Panc1 (cell line): ENCODE data around the gene FGL2.

Experiments used
- POLR2AphosphoS5 ChIP-seq: IDR thresholded peaks from 2 replicates; pipeline ENCODE4 v1.6.1; 2012; ENCODE audit warnings: mild to moderate bottlenecking, low read depth, low read length, moderate library complexity
- SIN3A ChIP-seq: IDR thresholded peaks from 2 replicates; pipeline ENCODE4 v1.6.1; 2012; ENCODE audit warnings: low read depth, mild to moderate bottlenecking, low read length, moderate library complexity, borderline replicate concordance; ENCODE audit not compliant: insufficient read depth
- TCF7L2 ChIP-seq: IDR thresholded peaks from 2 replicates; pipeline ENCODE4 v1.6.1; 2011; ENCODE audit warnings: mild to moderate bottlenecking, low read depth, low read length, inconsistent platforms
- TF ChIP-seq, protein P1 (sequence below): fragments of 450-650 bp; IDR thresholded peaks from 2 replicates; pipeline ENCODE4 v1.5.1; 2017; ENCODE audit warnings: mild to moderate bottlenecking

DNA sequence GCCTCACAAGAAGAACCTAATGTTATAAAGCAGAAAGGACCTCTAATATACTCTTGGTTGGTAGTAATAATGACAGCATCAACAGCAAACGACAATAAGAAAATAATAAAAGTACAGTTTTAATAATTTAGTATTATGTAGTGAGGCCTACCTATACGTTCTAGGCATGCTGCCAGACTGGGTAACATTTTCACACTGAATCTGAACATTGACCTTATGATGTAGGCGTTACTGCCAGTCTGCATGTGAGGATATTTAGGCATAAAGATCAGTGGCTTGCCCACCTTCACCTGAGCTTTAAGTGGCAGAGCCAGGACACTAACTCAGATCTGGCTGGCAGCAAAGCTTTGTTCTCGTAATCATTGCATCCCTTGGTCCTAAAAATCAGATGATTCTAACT lies 2.5 kb downstream of the FGL2 start:
- TF ChIP-seq, protein P1, sequence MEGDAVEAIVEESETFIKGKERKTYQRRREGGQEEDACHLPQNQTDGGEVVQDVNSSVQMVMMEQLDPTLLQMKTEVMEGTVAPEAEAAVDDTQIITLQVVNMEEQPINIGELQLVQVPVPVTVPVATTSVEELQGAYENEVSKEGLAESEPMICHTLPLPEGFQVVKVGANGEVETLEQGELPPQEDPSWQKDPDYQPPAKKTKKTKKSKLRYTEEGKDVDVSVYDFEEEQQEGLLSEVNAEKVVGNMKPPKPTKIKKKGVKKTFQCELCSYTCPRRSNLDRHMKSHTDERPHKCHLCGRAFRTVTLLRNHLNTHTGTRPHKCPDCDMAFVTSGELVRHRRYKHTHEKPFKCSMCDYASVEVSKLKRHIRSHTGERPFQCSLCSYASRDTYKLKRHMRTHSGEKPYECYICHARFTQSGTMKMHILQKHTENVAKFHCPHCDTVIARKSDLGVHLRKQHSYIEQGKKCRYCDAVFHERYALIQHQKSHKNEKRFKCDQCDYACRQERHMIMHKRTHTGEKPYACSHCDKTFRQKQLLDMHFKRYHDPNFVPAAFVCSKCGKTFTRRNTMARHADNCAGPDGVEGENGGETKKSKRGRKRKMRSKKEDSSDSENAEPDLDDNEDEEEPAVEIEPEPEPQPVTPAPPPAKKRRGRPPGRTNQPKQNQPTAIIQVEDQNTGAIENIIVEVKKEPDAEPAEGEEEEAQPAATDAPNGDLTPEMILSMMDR: no peak
- TF ChIP-seq TCF7L2 (no peak), SIN3A (no peak), POLR2AphosphoS5 (no peak)
